SK-N-SH (cell line): ENCODE results near the gene CDH4.

Source experiments
- RAD21 ChIP-seq: IDR thresholded peaks from 2 replicates; pipeline ENCODE4 v1.6.1; 2012; ENCODE audit warnings: mild to moderate bottlenecking, low read length
- SIN3A ChIP-seq: IDR thresholded peaks from 2 replicates; pipeline ENCODE4 v1.6.1; 2012; ENCODE audit warnings: low read depth, mild to moderate bottlenecking, low read length, moderate library complexity, borderline replicate concordance
- TCF12 ChIP-seq: IDR thresholded peaks from 2 replicates; pipeline ENCODE4 v1.4.0; 2012
- TF ChIP-seq, protein P1 (sequence below): fragments of 200-600 bp; sonication (generic); IDR thresholded peaks from 2 replicates; pipeline ENCODE4 v1.6.1; 2017; ENCODE audit warnings: antibody characterized with exemption, mild to moderate bottlenecking, moderate library complexity
- TF ChIP-seq, protein P2 (sequence below): fragments of 150-350 bp; IDR thresholded peaks from 2 replicates; pipeline ENCODE4 v1.6.1; 2017; ENCODE audit warnings: antibody characterized with exemption, low read length, low read depth, borderline replicate concordance
- TF ChIP-seq, protein P3 (sequence below): IDR thresholded peaks from 2 replicates; pipeline ENCODE4 v1.4.0; 2012; ENCODE audit warnings: low read depth, borderline replicate concordance

DNA sequence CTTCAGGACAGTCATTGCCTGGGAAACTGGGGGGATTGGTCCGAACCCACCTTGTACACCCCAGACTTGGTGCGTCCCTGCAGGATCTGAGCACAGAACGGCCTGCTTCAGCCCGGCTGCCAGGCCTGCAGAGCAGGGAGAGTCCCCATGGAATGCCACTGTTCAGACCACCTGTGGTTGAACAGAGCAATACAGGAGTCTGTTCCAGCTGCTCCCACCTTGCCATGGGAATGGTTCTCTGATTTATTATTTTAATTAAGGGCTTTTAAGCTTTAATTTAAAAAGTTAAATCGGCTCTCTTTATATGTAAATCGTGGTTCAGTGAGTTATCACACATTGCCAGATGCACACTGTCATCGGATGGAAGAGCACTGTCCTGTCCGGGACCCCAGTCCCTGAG is 310.4 kb downstream of the CDH4 start:
- TF ChIP-seq, protein P1, sequence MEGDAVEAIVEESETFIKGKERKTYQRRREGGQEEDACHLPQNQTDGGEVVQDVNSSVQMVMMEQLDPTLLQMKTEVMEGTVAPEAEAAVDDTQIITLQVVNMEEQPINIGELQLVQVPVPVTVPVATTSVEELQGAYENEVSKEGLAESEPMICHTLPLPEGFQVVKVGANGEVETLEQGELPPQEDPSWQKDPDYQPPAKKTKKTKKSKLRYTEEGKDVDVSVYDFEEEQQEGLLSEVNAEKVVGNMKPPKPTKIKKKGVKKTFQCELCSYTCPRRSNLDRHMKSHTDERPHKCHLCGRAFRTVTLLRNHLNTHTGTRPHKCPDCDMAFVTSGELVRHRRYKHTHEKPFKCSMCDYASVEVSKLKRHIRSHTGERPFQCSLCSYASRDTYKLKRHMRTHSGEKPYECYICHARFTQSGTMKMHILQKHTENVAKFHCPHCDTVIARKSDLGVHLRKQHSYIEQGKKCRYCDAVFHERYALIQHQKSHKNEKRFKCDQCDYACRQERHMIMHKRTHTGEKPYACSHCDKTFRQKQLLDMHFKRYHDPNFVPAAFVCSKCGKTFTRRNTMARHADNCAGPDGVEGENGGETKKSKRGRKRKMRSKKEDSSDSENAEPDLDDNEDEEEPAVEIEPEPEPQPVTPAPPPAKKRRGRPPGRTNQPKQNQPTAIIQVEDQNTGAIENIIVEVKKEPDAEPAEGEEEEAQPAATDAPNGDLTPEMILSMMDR, result no peak
- TF ChIP-seq, protein P2, sequence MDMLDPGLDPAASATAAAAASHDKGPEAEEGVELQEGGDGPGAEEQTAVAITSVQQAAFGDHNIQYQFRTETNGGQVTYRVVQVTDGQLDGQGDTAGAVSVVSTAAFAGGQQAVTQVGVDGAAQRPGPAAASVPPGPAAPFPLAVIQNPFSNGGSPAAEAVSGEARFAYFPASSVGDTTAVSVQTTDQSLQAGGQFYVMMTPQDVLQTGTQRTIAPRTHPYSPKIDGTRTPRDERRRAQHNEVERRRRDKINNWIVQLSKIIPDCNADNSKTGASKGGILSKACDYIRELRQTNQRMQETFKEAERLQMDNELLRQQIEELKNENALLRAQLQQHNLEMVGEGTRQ, result no peak
- TF ChIP-seq, protein P3, sequence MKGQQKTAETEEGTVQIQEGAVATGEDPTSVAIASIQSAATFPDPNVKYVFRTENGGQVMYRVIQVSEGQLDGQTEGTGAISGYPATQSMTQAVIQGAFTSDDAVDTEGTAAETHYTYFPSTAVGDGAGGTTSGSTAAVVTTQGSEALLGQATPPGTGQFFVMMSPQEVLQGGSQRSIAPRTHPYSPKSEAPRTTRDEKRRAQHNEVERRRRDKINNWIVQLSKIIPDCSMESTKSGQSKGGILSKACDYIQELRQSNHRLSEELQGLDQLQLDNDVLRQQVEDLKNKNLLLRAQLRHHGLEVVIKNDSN, result no peak
- no peak for TF ChIP-seq SIN3A
- TF ChIP-seq RAD21, result no peak
- no peak for TF ChIP-seq TCF12
